ENCODE measurements around the gene NUAK2. TPM values are rescaled to one million over a fixed set of nuclear protein-coding genes. Genes with fewer than 3 reads are reported as not detected.

The NUAK2 gene
- total RNA-seq, 1 donor from 2014 or later, result 4.5 TPM

DNA sequence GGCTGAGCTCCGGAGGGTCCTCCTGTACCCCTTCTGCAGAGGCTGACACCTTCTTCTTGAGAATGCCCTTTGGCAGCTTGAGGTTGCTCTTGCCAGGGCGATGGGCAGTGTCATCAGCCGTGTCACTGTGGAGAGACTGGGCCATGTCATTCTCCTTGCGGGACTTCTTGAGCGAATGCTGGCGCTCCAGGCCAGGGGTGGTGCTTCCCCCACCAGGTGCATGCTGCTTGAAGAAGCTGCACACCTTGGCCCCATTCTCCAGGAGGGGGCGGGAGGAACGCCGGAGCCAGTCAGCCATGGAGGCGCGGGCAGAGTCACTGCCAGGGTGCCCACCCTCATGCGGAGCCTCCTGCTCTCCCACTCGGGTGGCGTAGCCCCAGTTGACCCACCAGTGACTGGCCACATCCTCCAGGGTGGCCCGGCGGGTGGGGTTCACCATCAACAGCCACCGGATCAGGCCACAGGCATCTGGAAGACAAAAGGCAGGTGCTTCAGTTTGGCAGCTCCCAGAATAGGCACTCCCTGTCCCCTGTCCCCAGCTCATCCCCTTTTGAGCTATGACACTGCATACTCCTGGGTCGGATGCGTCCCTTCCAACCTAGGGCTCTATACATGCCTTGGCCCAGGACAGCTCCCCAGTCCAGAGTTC is 17.4 kb downstream of the NUAK2 start:
- DNase-seq (ENCODE audit: extremely low spot score, unreplicated experiment), result no peak
- Mint-ChIP-seq H3K4me1 (ENCODE audit: unreplicated experiment) (peaks cover 32% of the 10 kb centered on the region), H3K9me3 (ENCODE audit: unreplicated experiment) (no peaks in the 10 kb centered on the region), H3K27ac (ENCODE audit: unreplicated experiment) (peak overlapping the region; percentile 50), H3K27me3 (ENCODE audit: unreplicated experiment) (no peaks in the 10 kb centered on the region), H3K4me3 (ENCODE audit: unreplicated experiment) (no peak overlapping the region), H3K36me3 (ENCODE audit: unreplicated experiment) (peaks cover 31% of the 10 kb centered on the region)
- TF ChIP-seq, protein P1, sequence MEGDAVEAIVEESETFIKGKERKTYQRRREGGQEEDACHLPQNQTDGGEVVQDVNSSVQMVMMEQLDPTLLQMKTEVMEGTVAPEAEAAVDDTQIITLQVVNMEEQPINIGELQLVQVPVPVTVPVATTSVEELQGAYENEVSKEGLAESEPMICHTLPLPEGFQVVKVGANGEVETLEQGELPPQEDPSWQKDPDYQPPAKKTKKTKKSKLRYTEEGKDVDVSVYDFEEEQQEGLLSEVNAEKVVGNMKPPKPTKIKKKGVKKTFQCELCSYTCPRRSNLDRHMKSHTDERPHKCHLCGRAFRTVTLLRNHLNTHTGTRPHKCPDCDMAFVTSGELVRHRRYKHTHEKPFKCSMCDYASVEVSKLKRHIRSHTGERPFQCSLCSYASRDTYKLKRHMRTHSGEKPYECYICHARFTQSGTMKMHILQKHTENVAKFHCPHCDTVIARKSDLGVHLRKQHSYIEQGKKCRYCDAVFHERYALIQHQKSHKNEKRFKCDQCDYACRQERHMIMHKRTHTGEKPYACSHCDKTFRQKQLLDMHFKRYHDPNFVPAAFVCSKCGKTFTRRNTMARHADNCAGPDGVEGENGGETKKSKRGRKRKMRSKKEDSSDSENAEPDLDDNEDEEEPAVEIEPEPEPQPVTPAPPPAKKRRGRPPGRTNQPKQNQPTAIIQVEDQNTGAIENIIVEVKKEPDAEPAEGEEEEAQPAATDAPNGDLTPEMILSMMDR (IDR thresholded peaks at IDR 0.05), result no peak

DNA sequence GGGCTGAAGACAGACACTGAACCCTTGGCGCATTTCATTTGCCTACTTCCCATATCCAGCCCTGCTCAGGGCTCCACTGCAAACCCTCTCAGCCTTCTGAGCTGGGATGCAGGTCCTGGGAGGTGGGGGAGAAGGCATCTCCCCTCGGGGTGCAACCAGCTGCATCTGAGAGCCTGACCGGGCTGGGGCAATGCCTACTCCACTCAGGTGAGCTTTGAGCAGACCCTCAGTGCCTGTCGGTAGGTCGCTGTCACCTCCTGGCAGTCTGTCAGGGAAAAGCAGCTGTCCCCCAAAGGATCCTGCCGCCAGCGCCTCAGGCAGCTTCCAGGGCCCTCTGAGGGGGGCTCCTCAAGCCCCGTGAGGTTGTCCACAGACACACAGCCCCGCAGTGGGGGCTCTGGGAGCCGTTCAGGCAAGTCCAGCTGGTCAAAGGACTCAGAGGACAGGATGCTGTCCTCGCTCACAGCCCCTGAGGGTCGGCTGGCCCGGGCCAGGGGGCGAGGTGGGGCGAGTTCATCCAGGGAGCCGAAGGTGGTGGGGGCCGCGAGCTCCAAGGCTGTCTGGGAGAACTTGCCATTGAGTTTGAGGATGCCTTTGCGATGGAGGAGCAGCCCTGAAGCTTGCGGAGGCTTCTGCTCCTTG is 18.2 kb downstream of the NUAK2 start:
- DNase-seq (ENCODE audit: extremely low spot score, unreplicated experiment), result no peak
- Mint-ChIP-seq H3K4me1 (ENCODE audit: unreplicated experiment) (peaks cover 40% of the 10 kb centered on the region), H3K27ac (ENCODE audit: unreplicated experiment) (peak overlapping the region; percentile 72), H3K4me3 (ENCODE audit: unreplicated experiment) (no peak overlapping the region), H3K27me3 (ENCODE audit: unreplicated experiment) (no peaks in the 10 kb centered on the region), H3K9me3 (ENCODE audit: unreplicated experiment) (no peaks in the 10 kb centered on the region), H3K36me3 (ENCODE audit: unreplicated experiment) (peaks cover 30% of the 10 kb centered on the region)
- TF ChIP-seq, protein P1 (IDR thresholded peaks at IDR 0.05), result no peak

DNA sequence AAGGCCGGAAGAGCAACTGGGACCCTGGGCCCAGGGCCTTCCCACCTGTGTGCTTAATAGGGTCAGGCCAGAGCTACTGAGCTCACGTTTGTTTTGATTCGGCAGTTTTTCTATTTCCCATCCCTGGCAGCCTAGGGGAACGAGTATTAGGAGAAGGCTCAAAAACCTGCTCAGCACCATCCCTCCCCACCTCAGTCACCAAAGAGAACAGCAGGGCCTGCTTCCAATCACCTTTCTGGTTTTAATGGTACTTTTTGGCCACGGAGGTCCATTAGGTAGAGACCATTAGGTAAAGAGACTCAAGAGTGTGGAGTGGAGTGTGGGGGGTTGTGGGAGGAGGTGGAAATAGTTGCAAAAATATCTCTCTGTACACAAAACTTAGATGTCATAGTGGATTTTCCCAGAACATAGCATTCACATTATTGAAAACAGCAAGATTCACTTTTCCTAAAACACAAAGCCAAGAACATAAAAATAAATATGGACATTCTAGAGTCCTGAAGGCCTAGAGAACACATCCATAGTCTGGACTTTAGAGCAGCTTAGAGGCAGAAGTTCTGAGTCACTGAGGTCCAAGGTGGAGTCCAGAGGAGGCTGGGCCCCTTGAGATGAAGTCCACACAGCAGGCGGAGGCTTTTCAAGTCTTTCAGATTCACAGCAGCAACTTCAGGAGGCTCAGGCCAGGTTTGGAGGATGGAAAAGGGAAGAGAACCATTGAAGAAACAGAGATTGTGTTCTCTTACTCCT is 19.5 kb downstream of the NUAK2 start:
- Mint-ChIP-seq H3K4me1 (ENCODE audit: unreplicated experiment) (peaks cover 50% of the 10 kb centered on the region), H3K27me3 (ENCODE audit: unreplicated experiment) (no peaks in the 10 kb centered on the region), H3K27ac (ENCODE audit: unreplicated experiment) (peak overlapping the region; percentile 98), H3K36me3 (ENCODE audit: unreplicated experiment) (peaks cover 20% of the 10 kb centered on the region), H3K4me3 (ENCODE audit: unreplicated experiment) (peak overlapping the region; percentile 1), H3K9me3 (ENCODE audit: unreplicated experiment) (no peaks in the 10 kb centered on the region)
- no peak for DNase-seq (ENCODE audit: extremely low spot score, unreplicated experiment)
- TF ChIP-seq, protein P1 (IDR thresholded peaks at IDR 0.05), result no peak

DNA sequence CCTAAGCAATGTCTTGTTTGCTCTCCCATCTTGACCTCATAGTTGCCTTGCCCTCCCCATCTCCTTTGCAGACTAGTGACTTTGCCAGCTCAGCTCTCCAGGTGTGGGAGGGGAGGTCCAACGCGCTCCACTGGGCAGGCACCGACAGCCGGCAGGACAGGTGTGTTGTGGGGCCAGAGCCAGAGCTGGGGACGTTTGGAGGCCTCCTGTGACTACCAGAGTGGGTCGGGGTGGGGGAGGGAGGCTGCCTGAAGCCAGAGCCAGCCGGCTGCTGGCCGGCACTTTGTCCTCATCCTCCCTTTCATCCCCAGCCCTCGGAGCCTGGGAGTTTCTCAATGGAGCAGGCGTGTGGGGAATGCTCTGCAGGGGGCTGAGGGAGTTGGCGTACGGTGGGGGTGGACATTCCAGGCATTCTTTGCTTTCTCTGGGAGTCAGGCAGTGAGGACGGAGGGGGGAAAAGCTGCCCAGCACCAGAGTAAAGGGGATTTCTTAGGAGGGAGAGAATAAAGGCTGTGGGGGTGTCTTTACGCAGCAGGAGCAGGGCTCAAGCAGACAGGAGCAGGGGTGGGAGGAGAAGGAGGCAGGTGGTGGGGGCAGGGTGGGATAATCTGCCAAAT is 20.2 kb downstream of the NUAK2 start:
- DNase-seq (ENCODE audit: extremely low spot score, unreplicated experiment), result peak; percentile 93
- Mint-ChIP-seq H3K4me3 (ENCODE audit: unreplicated experiment) (peak overlapping the region; percentile 22), H3K27ac (ENCODE audit: unreplicated experiment) (peak overlapping the region; percentile 98)

More for the DNA sequence above, 20.2 kb downstream of the NUAK2 start:
- Mint-ChIP-seq H3K9me3 (ENCODE audit: unreplicated experiment) (no peaks in the 10 kb centered on the region), H3K4me1 (ENCODE audit: unreplicated experiment) (peaks cover 53% of the 10 kb centered on the region), H3K27me3 (ENCODE audit: unreplicated experiment) (no peaks in the 10 kb centered on the region), H3K36me3 (ENCODE audit: unreplicated experiment) (peaks cover 17% of the 10 kb centered on the region)
- TF ChIP-seq, protein P1 (IDR thresholded peaks at IDR 0.05), result no peak

All from osteocyte (in vitro differentiated cells).